AG04449 (cell line): ENCODE data around the gene PIGL.
"Not testable (repeated sequence)": the region's sequence is repeated elsewhere in the genome, so short reads cannot be mapped to it uniquely, and the experiment has no call there.

Experiments used
- CTCF ChIA-PET: fragments of 350-600 bp; formaldehyde crosslinking; extraction: SDS; loops from one replicate; lab custom pipeline; 2021; ENCODE audit warnings: antibody characterized with exemption; lab: Yijun Ruan, JAX
- POLR2A ChIA-PET: fragments of 400-600, 350-600 bp; formaldehyde crosslinking; extraction: SDS; loops from one replicate; lab custom pipeline; 2020; ENCODE audit warnings: antibody characterized with exemption, inconsistent platforms; lab: Yijun Ruan, JAX
- DNase-seq: peaks from one replicate; pipeline ENCODE4 v3.0.0-alpha.2; 2010; ENCODE audit warnings: low read depth, low spot score
- H3K4me3 ChIP-seq: 2 replicates; pipeline ENCODE4 v1.5.1; 2011; ENCODE audit warnings: low read depth, mild to moderate bottlenecking, control low read depth, low read length
- TF ChIP-seq, protein P1 (sequence below): IDR thresholded peaks from one replicate; pipeline ENCODE4 v1.5.1; 2011; ENCODE audit warnings: mild to moderate bottlenecking, moderate library complexity, low read length, control low read depth, inconsistent platforms; ENCODE audit not compliant: insufficient read depth; ENCODE audit errors: missing control alignments

PIGL gene

DNA sequence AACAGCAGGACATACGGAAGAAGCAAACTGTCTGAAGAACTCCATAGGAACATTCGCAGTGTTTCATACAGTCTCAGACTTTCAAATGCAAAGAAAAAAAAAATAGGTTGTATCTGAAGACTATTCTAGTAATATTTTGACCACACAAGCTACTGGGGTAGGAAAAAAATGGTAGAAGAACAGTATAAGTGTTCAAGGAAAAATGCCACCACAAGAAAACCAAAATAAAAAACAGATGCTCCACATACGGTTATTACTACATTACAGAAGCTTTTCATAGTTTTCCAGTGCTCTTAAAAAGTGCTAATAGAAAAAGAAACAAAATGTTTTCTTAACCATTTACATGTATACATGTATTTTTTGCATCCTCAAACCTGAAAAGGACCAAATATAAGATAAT lies 5.4 kb upstream of the PIGL start:
- ChIA-PET CTCF (interaction anchor here (1.1 kb wide), 1 partner anchor 141 kb away, joined by 3 read pairs; the partner anchor contains the start of gene CENPV), POLR2A (no interaction called here)
- no peak for DNase-seq
- TF ChIP-seq, protein P1, sequence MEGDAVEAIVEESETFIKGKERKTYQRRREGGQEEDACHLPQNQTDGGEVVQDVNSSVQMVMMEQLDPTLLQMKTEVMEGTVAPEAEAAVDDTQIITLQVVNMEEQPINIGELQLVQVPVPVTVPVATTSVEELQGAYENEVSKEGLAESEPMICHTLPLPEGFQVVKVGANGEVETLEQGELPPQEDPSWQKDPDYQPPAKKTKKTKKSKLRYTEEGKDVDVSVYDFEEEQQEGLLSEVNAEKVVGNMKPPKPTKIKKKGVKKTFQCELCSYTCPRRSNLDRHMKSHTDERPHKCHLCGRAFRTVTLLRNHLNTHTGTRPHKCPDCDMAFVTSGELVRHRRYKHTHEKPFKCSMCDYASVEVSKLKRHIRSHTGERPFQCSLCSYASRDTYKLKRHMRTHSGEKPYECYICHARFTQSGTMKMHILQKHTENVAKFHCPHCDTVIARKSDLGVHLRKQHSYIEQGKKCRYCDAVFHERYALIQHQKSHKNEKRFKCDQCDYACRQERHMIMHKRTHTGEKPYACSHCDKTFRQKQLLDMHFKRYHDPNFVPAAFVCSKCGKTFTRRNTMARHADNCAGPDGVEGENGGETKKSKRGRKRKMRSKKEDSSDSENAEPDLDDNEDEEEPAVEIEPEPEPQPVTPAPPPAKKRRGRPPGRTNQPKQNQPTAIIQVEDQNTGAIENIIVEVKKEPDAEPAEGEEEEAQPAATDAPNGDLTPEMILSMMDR: no peak
- no peak overlapping the region for H3K4me3 ChIP-seq

DNA sequence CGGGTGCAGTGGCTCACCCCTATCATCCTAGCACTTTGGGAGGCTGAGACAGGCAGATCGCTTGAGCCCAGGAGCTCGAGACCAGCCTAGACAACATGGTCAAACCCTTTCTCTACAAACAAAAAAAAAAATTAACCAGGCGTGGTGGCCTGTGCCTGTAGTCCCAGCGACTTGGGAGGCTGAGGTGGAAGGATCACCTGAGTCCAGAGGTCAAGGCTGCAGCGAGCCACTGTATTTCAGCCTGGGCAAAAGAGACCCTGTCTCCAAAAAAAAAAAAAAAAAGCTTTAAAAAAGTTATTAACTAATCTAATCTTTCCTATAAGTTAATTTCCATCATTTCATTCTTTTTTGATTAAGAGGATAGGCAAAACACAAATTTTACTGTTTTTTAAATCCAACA lies 4.2 kb upstream of the PIGL start:
- POLR2A ChIA-PET: no interaction called here
- CTCF ChIA-PET: interaction anchor here (0.9 kb wide), 1 partner anchor 12 kb away, joined by 3 read pairs; no protein-coding TSS in a partner anchor
- TF ChIP-seq, protein P1: no peak
- DNase-seq: no peak
- no peak overlapping the region for H3K4me3 ChIP-seq

DNA sequence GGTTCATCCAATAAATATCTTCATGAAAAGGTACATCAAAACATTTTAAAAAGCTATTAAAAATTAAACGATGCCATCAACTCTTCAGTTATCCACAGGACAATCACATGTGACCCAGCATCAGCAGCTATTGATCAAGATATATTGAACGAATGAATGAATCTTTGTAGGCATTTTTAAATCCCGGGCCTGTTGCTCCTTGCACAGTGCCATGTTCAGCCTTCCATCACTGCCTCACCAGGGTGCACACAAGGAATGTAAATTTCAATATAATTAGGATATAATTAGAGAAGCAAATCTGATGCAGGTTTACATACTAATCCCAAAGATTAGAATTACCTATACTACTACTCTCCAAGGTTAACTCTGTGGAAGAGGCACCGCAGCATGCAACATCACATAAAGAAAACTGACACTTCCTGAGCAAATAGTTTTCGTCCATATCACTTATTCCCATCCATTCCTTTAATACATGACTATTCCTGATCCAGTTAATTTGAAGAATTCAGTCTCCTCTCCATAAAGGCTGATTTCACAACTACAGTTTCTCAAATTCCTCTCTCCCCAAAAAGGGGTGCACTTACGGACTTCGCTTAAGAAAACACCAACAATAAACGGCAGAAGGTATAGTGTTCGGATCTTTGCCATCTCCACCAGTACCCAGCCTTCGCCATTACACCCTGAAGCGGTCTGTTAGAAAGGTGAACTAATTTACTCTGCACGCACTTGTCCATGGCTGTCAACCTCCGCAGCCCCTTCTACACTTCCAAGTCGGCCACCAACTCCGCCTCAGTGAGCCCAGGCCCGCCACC lies 2.6 kb upstream of the PIGL start:
- peak overlapping the region; percentile 77 for H3K4me3 ChIP-seq
- no peak for DNase-seq
- ChIA-PET CTCF (interaction anchor here (0.9 to 2.7 kb wide), 5 partner anchors 9 to 150 kb away, joined by 3 to 9 read pairs (median 3); no protein-coding TSS in a partner anchor), POLR2A (interaction anchor here (1.7 to 1.8 kb wide), 2 partner anchors 72 to 225 kb away, joined by 4 read pairs; no protein-coding TSS in a partner anchor)
- TF ChIP-seq, protein P1: no peak

DNA sequence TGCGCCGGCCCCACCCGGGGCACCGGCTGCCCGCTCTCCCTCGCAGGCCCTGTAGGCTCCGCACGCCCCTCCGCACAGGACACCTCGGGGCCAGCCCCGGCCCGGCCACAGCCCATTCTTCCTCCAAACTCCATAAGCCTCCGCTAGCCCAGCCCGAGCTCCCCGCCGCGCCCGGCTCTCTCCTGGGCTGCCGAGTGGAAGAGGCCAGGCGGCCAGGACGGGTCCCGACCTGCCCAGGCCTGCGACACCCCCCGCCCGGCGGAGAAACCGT lies 2.1 kb upstream of the PIGL start:
- DNase-seq: no peak
- CTCF ChIA-PET: interaction anchor here (1.3 to 2.7 kb wide), 6 partner anchors 9 to 149 kb away, joined by 3 to 9 read pairs (median 4); partner anchors contain the start of gene CENPV
- TF ChIP-seq, protein P1: no peak
- POLR2A ChIA-PET: interaction anchor here (1.0 to 1.8 kb wide), 5 partner anchors 9 to 224 kb away, joined by 4 to 5 read pairs (median 4); partner anchors contain the start of gene UBB
- H3K4me3 ChIP-seq: peak overlapping the region; percentile 77

DNA sequence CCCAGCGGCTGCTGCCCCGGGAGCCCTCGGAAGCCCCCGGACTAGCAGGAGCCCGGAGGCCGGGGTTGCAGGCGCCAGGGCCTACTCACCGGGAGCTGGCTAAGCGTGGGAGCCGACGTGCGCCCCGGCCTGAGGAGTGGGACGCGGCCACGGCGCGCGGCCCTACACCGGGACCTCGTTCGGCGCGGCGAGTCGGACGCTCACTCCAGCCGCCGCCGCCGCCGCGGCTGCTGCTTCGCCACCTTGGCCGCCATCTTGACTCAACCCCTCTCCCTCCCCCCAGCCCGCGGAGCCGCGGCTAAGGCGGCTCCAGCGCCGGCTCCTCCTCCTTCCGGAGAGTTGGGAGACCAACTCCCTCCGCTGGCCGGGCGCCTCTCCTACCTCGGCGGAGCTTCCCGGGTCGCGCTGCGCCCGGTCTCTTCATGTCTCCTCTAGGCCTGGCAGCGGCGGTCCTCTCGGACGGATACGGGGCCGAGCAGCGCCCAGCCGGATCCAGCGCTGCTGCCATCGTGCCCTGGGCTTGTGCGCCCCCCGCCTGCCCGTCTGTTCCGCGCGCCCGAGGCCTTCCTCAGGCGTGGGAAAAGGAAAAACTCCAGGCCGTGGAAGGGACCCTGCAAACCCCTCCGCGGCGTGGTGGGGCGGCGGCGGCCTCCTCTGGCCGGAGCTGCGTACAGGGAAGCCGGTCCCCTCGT lies 1.6 kb upstream of the PIGL start, which contains the start of gene NCOR1:
NCOR1 (minus strand) TSS at position 262 of the 692 bp plus-strand sequence. CDS start 20,965 bp downstream, outside the sequence.
- ChIA-PET CTCF (interaction anchor here (1.0 to 2.7 kb wide), 7 partner anchors 8 to 149 kb away, joined by 3 to 9 read pairs (median 4); partner anchors contain the start of gene CENPV), POLR2A (interaction anchor here (1.0 to 1.8 kb wide), 5 partner anchors 8 to 224 kb away, joined by 4 to 5 read pairs (median 4); partner anchors contain the start of gene UBB)
- H3K4me3 ChIP-seq: peak within 1 kb of the TSS; percentile 77
- TF ChIP-seq, protein P1: peak; percentile 65
- DNase-seq: peak; percentile 62

DNA sequence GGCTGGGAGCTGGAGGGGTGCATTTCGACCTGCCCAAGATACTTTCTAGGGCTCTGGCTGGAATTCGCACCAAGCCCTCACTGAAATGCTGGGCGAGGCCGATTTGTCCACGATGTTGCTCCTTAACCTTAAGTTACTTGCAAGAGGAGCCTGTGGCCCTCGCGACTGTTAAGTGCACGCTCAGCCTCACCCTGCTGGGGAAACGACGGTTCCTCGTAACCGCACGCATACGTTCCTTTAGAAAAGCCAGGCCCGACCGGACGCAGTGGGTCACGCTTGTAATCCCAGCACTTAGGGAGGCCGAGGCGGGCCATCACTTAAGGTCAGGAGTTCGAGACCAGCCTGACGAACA lies 1.1 kb upstream of the PIGL start:
- CTCF ChIA-PET: interaction anchor here (1.0 to 2.7 kb wide), 7 partner anchors 8 to 148 kb away, joined by 3 to 9 read pairs (median 4); partner anchors contain the start of gene CENPV
- peak overlapping the region; percentile 77 for H3K4me3 ChIP-seq
- DNase-seq: no peak
- TF ChIP-seq, protein P1: no peak
- POLR2A ChIA-PET: interaction anchor here (1.0 to 1.8 kb wide), 5 partner anchors 8 to 223 kb away, joined by 4 to 5 read pairs (median 4); partner anchors contain the start of gene UBB

DNA sequence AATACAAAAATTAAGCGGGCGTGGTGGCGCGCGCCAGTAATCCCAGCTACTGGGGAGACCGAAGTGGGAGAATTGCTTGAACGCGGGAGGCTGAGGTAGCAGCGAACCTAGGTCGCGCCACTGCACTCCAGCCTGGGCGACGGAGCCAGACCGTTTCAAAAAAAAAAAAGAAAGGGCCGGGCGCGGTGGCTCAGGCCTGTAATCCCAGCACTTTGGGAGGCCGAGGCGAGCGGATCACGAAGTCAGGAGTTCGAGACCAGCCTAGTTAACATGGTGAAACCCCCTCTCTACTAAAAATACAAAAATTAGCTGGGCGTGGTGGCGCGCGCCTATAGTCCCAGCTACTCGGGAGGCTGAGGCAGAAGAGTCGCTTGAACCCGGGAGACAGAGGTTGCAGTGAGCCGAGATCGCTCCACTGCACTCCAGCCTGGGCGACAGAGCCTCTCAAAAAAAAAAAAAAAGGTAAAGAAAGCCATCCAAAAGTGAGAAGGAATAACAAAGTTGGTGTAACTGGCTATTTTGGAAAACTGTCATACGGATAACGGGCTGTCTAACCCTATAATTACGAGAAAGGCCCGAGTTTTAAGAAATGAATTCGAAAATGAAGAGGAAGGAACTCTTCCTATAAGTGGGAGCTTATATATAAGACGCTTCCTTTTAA lies 539 bp upstream of the PIGL start:
- H3K4me3 ChIP-seq: peak overlapping the region; percentile 100
- ChIA-PET POLR2A (interaction anchor here (1.0 to 1.8 kb wide), 4 partner anchors 69 to 222 kb away, joined by 3 to 5 read pairs (median 4); partner anchors contain the start of gene UBB), CTCF (interaction anchor here (1.0 to 2.7 kb wide), 5 partner anchors 7 to 148 kb away, joined by 3 to 9 read pairs (median 4); partner anchors contain the start of gene CENPV)
- not testable (repeated sequence) for DNase-seq
